Osteoblast (primary cell): ENCODE results near the gene SLC2A5. TPM values are rescaled to one million over a fixed set of nuclear protein-coding genes. Genes with fewer than 3 reads are reported as not detected.
"Not testable (repeated sequence)": the region's sequence is repeated elsewhere in the genome, so short reads cannot be mapped to it uniquely, and the experiment has no call there.

Experiments
- DNase-seq: peaks from one replicate; pipeline ENCODE4 v3.0.0; 2011; ENCODE audit warnings: low spot score, mixed read lengths; ENCODE audit not compliant: insufficient read length; ENCODE audit errors: missing footprints
- H2AFZ ChIP-seq: 2 replicates; pipeline ENCODE4 v1.6.0; 2011; ENCODE audit warnings: mild to moderate bottlenecking, low read length
- H3K27ac ChIP-seq: 2 replicates; pipeline ENCODE4 v1.5.1; 2011; ENCODE audit warnings: mild to moderate bottlenecking, low read depth, low read length, moderate library complexity
- H3K27me3 ChIP-seq: 2 replicates; pipeline ENCODE4 v1.6.0; 2012; ENCODE audit warnings: mild to moderate bottlenecking, control low read depth, inconsistent platforms, low read length, moderate library complexity; ENCODE audit not compliant: insufficient read depth
- H3K36me3 ChIP-seq: 2 replicates; pipeline ENCODE4 v1.5.1; 2011; ENCODE audit warnings: mild to moderate bottlenecking, low read length, control low read depth, moderate library complexity; ENCODE audit not compliant: insufficient read depth
- H3K4me1 ChIP-seq: 2 replicates; pipeline ENCODE4 v1.5.1; 2011; ENCODE audit warnings: mild to moderate bottlenecking, low read length, control low read depth, moderate library complexity; ENCODE audit not compliant: insufficient read depth
- H3K4me2 ChIP-seq: 2 replicates; pipeline ENCODE4 v1.6.0; 2011; ENCODE audit warnings: mild to moderate bottlenecking, low read length; ENCODE audit not compliant: insufficient read depth
- H3K4me3 ChIP-seq: fragments of 200-600 bp; sonication (generic); 3 replicates; pipeline ENCODE4 v1.5.1; 2012; ENCODE audit warnings: mild to moderate bottlenecking, low read length, inconsistent platforms; ENCODE audit not compliant: insufficient read depth
- H3K79me2 ChIP-seq: 2 replicates; pipeline ENCODE4 v1.6.0; 2012; ENCODE audit warnings: mild to moderate bottlenecking, low read length, control low read depth, inconsistent platforms; ENCODE audit not compliant: insufficient read depth
- H3K9me3 ChIP-seq: 2 replicates; pipeline ENCODE4 v1.5.1; 2011; ENCODE audit warnings: low read depth, low read length, control low read depth
- H4K20me1 ChIP-seq: 2 replicates; pipeline ENCODE4 v1.6.0; 2012; ENCODE audit warnings: mild to moderate bottlenecking, low read length, control low read depth; ENCODE audit not compliant: insufficient read depth
- total RNA-seq: library from RNA; depleted of rRNA; stranded (reverse); fragments of >200 nt; gene quantifications from 2 replicates; pipeline ENCODE4 v1.2.3, GENCODE V29; 2012
- TF ChIP-seq, protein P1 (sequence below): IDR thresholded peaks from 2 replicates; pipeline ENCODE4 v1.5.1; 2011; ENCODE audit warnings: mild to moderate bottlenecking, low read depth, low read length, moderate library complexity; ENCODE audit errors: extremely low read depth

SLC2A5 gene
- total RNA-seq, 1 donor = 22.4 TPM

DNA sequence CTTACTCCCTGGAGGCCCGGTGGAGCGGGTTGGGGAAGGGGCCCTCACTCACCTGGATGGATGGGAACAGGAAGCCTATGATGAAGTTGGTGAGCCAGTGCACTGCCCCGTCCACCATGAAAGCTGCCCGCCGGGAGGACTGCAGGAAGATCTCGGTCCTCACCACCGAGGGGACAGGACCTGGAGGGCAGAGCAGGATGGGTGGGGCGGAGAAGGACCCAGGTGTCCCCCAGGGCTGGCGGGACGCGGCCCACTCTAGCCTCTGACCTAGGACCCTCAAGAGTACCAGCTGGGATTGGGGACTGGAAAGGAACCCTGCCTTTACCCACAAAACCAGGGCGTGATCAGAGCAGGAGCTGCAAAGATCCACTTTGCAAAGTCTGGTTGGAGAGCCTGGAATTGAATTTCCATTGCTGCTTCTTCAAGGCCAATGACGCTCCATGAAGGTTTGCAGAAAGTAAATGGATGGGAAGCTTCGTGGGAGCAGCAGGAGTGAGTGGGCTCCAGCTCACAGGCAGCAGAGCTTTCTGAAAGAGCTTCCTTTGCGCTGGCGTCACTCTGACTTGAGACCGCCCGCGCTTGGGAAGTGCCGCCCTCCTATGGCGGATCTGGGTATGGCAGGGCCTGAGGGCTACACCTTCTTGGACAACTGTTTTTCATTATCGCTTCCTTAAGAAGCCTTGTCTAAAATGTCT lies 64.6 kb downstream of the SLC2A5 start:
- DNase-seq = peak; percentile 98
- H2AFZ ChIP-seq = peak overlapping the region; percentile 22

DNA sequence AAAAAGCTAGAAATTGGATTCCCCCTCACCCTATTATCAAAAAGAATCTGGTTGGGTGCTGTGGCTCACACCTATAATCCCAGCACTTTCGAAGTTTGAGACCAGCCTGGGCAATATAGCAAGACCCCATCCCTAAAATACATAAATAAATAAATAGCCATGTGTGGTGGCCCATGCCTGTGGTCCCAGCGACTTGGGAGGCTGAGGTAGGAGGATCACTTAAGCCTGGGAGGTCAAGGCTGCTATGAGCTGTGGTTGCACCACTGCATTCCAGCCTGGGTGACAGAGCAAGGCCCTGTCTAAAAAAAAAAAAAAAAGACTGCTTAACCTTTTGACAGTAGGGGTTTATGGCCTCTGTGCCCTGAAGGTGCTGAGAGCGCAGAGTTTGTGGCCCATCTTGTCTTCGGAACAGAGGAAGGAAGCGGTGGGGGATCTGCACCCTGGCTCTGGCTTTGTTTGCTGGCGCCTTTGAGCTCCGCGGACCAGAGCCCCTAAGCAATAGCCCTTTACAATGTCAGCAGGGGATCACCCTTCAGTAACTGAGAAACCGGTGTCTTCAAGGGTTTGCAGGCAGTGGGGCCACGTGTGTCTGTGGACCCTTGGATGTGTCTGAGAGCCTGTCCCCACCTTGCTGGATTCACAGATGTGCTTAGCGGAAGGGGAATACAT lies 65.3 kb downstream of the SLC2A5 start:
- no peak for DNase-seq
- Histone ChIP-seq H3K27ac (no peak overlapping the region), H2AFZ (no peak overlapping the region), H3K79me2 (no peaks in the 10 kb centered on the region), H3K36me3 (no peaks in the 10 kb centered on the region), H3K9me3 (no peaks in the 10 kb centered on the region), H3K4me3 (no peak overlapping the region), H3K4me1 (peaks cover 4% of the 10 kb centered on the region), H3K27me3 (no peaks in the 10 kb centered on the region), H3K4me2 (no peak overlapping the region), H4K20me1 (no peaks in the 10 kb centered on the region)
- TF ChIP-seq, protein P1, sequence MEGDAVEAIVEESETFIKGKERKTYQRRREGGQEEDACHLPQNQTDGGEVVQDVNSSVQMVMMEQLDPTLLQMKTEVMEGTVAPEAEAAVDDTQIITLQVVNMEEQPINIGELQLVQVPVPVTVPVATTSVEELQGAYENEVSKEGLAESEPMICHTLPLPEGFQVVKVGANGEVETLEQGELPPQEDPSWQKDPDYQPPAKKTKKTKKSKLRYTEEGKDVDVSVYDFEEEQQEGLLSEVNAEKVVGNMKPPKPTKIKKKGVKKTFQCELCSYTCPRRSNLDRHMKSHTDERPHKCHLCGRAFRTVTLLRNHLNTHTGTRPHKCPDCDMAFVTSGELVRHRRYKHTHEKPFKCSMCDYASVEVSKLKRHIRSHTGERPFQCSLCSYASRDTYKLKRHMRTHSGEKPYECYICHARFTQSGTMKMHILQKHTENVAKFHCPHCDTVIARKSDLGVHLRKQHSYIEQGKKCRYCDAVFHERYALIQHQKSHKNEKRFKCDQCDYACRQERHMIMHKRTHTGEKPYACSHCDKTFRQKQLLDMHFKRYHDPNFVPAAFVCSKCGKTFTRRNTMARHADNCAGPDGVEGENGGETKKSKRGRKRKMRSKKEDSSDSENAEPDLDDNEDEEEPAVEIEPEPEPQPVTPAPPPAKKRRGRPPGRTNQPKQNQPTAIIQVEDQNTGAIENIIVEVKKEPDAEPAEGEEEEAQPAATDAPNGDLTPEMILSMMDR = no peak

More for the DNA sequence above, 64.6 kb downstream of the SLC2A5 start:
- TF ChIP-seq, protein P1 = peak; percentile 98
- Histone ChIP-seq H3K9me3 (no peaks in the 10 kb centered on the region), H3K4me2 (no peak overlapping the region), H3K27ac (no peak overlapping the region), H3K36me3 (no peaks in the 10 kb centered on the region), H3K4me1 (peaks cover 4% of the 10 kb centered on the region), H4K20me1 (no peaks in the 10 kb centered on the region), H3K79me2 (no peaks in the 10 kb centered on the region), H3K4me3 (no peak overlapping the region), H3K27me3 (no peaks in the 10 kb centered on the region)

DNA sequence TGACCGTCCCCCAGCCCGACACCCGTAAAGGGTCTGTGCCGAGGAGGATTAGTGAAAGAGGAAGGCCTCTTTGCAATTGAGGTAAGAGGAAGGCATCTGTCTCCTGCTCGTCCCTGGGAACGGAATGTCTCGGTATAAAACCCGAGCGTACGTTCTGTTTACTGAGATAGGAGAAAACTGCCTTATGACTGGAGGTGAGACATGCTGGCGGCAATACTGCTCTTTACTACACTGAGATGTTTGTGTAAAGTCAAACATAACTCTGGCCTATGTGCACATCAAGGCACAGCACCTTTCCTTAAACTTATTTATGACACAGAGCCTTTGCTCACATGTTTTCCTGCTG lies 67.2 kb downstream of the SLC2A5 start:
- H3K79me2 ChIP-seq, H2AFZ ChIP-seq, H3K27ac ChIP-seq, H3K36me3 ChIP-seq, H3K4me1 ChIP-seq, H3K9me3 ChIP-seq, H3K4me2 ChIP-seq, DNase-seq, H3K27me3 ChIP-seq, H4K20me1 ChIP-seq, H3K4me3 ChIP-seq: not testable (repeated sequence)

DNA sequence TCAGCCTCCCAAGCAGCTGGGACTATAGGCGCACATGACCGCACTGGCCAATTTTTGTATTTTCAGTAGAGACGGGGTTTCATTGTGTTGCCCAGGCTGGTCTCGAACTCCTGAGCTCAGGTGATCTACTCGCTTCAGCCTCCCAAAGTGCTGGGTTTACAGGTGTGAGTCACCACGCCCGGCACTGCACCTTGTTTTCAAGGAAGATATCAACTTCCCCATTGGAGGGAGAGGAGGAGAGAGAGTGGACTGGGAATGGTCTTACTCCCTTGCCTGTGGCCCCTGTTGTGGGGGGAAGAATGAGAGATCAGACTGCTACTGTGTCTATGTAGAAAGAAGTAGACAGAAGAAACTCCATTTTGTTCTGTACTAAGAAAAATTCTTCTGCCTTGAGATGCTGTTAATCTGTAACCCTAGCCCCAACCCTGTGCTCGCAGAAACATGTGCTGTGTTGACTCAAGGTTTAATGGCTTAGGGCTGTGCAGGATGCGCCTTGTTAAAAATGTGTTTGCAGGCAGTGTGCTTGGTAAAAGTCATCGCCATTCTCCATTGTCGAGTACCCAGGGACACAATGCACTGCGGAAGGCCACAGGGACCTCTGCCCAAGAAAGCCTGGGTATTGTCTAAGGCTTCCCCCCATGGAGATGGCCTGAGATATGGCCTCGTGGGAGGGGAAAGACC lies 67.8 kb downstream of the SLC2A5 start:
- not testable (repeated sequence) for H3K4me3 ChIP-seq, H3K4me2 ChIP-seq, H3K27me3 ChIP-seq, H4K20me1 ChIP-seq, H3K27ac ChIP-seq, DNase-seq, H3K9me3 ChIP-seq, H2AFZ ChIP-seq, H3K4me1 ChIP-seq, H3K36me3 ChIP-seq, H3K79me2 ChIP-seq

DNA sequence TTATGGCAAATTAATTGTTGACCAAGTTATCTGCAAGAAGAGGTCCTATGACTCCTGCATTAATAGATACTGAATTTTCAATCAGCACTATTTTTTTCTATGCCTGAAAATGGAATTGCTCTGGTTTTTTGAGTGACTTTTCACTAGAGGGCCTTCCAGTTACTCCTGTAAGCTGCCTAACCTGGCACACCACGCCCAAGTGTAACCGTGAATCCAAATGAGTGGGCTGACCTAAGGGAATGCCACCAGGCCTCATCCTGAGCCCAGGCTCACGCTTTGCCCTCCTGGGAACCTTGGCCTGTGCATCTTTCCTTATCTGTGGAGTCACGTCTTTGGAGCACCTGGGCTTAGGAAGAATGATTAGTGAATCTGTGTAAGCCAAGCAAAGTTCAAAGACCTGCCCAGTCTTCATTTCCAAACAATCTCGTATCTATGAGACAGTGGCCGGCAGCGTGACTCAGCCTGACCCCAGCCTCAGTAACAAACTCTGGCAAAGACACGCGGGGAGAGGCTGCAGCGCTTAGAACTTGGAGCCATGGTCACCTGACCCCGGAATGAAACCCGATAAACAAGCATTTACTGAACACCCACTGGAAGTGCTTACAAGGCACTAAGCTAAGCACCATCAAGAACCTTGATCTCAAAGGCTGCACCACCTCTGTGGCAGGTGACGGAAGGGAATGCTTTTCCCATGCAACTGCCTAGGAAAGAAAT lies 75.3 kb downstream of the SLC2A5 start:
- H3K9me3 ChIP-seq, H3K79me2 ChIP-seq, H3K36me3 ChIP-seq, H3K4me3 ChIP-seq, DNase-seq, H4K20me1 ChIP-seq, H3K4me1 ChIP-seq, H3K4me2 ChIP-seq, H2AFZ ChIP-seq, H3K27ac ChIP-seq, H3K27me3 ChIP-seq: not testable (repeated sequence)
